Measurements from ENCODE around the gene PRR11. TPM values are rescaled to one million over a fixed set of nuclear protein-coding genes. Genes with fewer than 3 reads are reported as not detected.
A peak's percentile ranks its signal among the peaks of the same experiment; 100 is the strongest.

The PRR11 gene
- total and polyA plus RNA-seq, 4 donors: 0.63 to 4.2 (median 2.0) TPM

DNA sequence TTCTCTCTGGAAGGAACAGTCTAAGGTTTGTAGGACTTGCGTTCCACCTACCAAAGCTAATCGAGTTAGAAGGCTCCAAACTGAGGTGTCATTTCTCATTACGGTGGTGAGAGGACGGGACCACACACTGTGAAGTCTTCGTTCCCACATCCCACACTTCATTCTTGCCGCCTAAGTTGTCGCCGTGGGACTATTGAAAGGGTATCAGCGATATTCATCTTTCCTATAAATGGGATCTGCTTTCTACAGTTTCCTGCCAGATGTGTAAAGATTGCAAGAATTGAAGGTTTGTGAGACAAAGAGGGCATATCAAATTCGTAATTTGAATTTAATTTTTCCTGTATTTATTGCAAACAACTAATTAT is 48.3 kb upstream of the PRR11 start:
- Histone ChIP-seq H3K9ac (ENCODE audit: insufficient read depth in 1 of 2, low read length in 2 of 2) (peak overlapping the region; percentile 83 to 91), H3K27ac (ENCODE audit: low read depth in 1 of 2, low read length in 1 of 2) (peak overlapping the region; percentile 78 to 83), H3K36me3 (ENCODE audit: control insufficient read depth in 4 of 4, insufficient read depth in 4 of 4, low read length in 4 of 4) (peaks cover 0 to 14% (median 3%) of the 10 kb centered on the region in 4 donors), H3K4me1 (ENCODE audit: control insufficient read depth in 5 of 5, insufficient read depth in 5 of 5, low read length in 5 of 5) (peaks cover 0 to 16% (median 4%) of the 10 kb centered on the region in 5 donors), H3K4me3 (peak overlapping the region; percentile 67), H3K9me3 (ENCODE audit: control insufficient read depth in 4 of 4, insufficient read depth in 3 of 4, low read length in 3 of 4) (no peaks in the 10 kb centered on the region), H3K27me3 (ENCODE audit: control insufficient read depth in 3 of 3, insufficient read depth in 3 of 3, low read length in 2 of 3) (no peaks in the 10 kb centered on the region)
- ATAC-seq (ENCODE audit: insufficient read depth, low FRiP score) (no peak), DNase-seq (no peak)
- TF ChIP-seq CTCF (IDR thresholded peaks at IDR 0.05; ENCODE audit: control extremely low read depth, extremely low read depth): no peak
- WGBS, 2 donors: 0 to 3% methylated on average over 10 of the region's 10 CpGs

GRCh38 chr17:59108400-59109102 is 47.0 kb upstream of the PRR11 start:
- Histone ChIP-seq H3K9ac (ENCODE audit: insufficient read depth in 1 of 2, low read length in 2 of 2) (no peak overlapping the region), H3K27me3 (ENCODE audit: control insufficient read depth in 3 of 3, insufficient read depth in 3 of 3, low read length in 2 of 3) (no peaks in the 10 kb centered on the region), H3K27ac (ENCODE audit: low read depth in 1 of 2, low read length in 1 of 2) (no peak overlapping the region), H3K9me3 (ENCODE audit: control insufficient read depth in 4 of 4, insufficient read depth in 3 of 4, low read length in 3 of 4) (no peaks in the 10 kb centered on the region), H3K4me1 (ENCODE audit: control insufficient read depth in 5 of 5, insufficient read depth in 5 of 5, low read length in 5 of 5) (peaks cover 0 to 16% (median 4%) of the 10 kb centered on the region in 5 donors), H3K4me3 (no peak overlapping the region), H3K36me3 (ENCODE audit: control insufficient read depth in 4 of 4, insufficient read depth in 4 of 4, low read length in 4 of 4) (peaks cover 0 to 14% (median 2%) of the 10 kb centered on the region in 4 donors)
- 67 to 85% methylated on average over 7 of the region's 7 CpGs for WGBS, 2 donors
- TF ChIP-seq CTCF (IDR thresholded peaks at IDR 0.05; ENCODE audit: control extremely low read depth, extremely low read depth): no peak
- peak in 2 of 3 donors; percentile 13 to 23 for DNase-seq
- no peak for ATAC-seq (ENCODE audit: insufficient read depth, low FRiP score)

DNA sequence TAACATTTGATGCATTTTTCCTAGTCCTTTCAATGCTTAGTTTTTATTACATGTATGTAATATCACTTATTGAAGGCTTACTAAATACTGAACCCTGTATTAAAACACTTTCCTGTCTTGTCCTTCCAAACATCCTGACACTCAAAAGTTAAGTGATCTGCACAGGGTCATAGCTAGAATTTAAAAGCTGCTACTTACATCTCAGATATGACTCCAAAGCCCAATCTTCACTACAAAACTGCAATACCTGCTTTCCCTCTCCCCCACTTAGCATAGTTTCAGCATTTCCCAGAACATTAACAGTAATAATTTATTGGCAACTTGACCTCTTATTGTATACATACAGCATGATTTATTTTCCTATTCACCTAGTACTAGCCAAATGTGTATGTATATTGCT is 44.6 kb upstream of the PRR11 start:
- DNase-seq (no peak), ATAC-seq (ENCODE audit: insufficient read depth, low FRiP score) (no peak)
- H3K9ac ChIP-seq (ENCODE audit: insufficient read depth in 1 of 2, low read length in 2 of 2): no peak overlapping the region
- TF ChIP-seq CTCF (IDR thresholded peaks at IDR 0.05; ENCODE audit: control extremely low read depth, extremely low read depth): no peak
- H3K4me3 ChIP-seq: no peak overlapping the region
- H3K9me3 ChIP-seq (ENCODE audit: control insufficient read depth in 4 of 4, insufficient read depth in 3 of 4, low read length in 3 of 4): no peaks in the 10 kb centered on the region
- H3K4me1 ChIP-seq (ENCODE audit: control insufficient read depth in 5 of 5, insufficient read depth in 5 of 5, low read length in 5 of 5): peaks cover 0 to 8% (median 3%) of the 10 kb centered on the region in 5 donors
- H3K27ac ChIP-seq (ENCODE audit: low read depth in 1 of 2, low read length in 1 of 2): no peak overlapping the region
- no peaks in the 10 kb centered on the region for H3K27me3 ChIP-seq (ENCODE audit: control insufficient read depth in 3 of 3, insufficient read depth in 3 of 3, low read length in 2 of 3)
- H3K36me3 ChIP-seq (ENCODE audit: control insufficient read depth in 4 of 4, insufficient read depth in 4 of 4, low read length in 4 of 4): peaks cover 0 to 15% (median 2%) of the 10 kb centered on the region in 4 donors

Measured in lung (tissue), 12 donors.